ENCODE data around the gene TIMM44.

TIMM44 gene

DNA sequence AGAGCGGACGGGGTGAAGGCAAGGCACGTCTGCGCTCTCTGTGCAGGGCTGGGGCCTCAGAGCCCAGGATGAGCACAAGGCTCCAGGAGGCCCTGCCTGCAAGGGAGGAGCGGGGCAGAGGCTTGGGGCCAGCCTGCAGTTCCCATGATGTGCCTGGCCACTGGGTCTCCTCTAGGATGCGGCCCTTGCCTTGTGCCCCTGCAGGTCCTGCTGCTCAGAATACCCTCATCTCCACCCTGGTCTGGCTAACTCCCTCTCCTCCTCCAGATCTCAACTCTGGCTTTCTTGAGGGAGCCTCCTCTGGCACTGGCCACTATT is 34.2 kb upstream of the TIMM44 start:
- H3K27me3 ChIP-seq (ENCODE audit: control insufficient read depth, insufficient read depth, low read length, poor library complexity, severe bottlenecking), result no peaks in the 10 kb centered on the region
- no peaks in the 10 kb centered on the region for H3K9me3 ChIP-seq (ENCODE audit: control insufficient read depth, low read length)
- peaks cover 75% of the 10 kb centered on the region for H3K36me3 ChIP-seq (ENCODE audit: control insufficient read depth, insufficient read depth, low read length)
- WGBS, 2 experiments, result 95 to 96% methylated on average over 6 of the region's 6 CpGs
- H3K4me1 ChIP-seq (ENCODE audit: control insufficient read depth, insufficient read depth, low read length), result no peaks in the 10 kb centered on the region
- no peak overlapping the region for H3K4me3 ChIP-seq (ENCODE audit: insufficient read depth, low read depth, low read length)
- H3K27ac ChIP-seq (ENCODE audit: insufficient read depth, low read depth, low read length, poor library complexity, severe bottlenecking), result no peak overlapping the region

DNA sequence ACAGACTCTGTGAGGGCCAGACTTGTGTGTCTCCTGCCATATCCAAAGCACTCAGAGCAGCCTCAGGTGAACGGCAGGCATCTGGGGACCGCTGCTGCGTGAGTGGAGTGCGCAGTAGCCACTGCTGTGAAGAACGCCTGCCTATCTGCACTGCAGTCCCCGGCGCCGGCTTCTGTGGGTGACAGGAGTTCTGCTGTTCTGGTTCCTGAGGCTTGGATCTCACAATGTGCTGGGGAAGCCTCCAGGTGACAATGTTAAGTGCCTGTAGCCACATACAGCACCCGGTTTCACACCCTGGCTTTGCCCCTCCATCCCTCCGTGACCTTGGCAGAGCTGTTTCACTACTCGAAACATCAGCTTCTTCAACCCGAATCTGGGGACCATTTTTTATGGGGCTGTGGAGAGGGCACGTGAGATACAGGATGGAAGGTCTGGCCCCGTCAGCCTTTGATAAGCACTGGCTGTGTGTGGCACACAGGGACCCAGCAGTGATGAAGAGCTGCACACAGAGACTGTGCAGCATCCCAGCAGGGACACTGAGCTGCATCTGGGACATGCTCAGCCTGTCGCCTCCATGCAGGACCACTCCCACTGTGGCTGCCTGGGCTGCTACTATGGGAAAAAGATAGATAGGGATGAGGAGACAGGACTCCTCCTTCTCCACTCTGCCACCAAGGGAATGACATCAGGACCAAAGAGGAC is 33.7 kb upstream of the TIMM44 start:
- H3K36me3 ChIP-seq (ENCODE audit: control insufficient read depth, insufficient read depth, low read length), result peaks cover 74% of the 10 kb centered on the region
- no peak overlapping the region for H3K4me3 ChIP-seq (ENCODE audit: insufficient read depth, low read depth, low read length)
- no peaks in the 10 kb centered on the region for H3K4me1 ChIP-seq (ENCODE audit: control insufficient read depth, insufficient read depth, low read length)
- no peak overlapping the region for H3K27ac ChIP-seq (ENCODE audit: insufficient read depth, low read depth, low read length, poor library complexity, severe bottlenecking)
- 96% methylated on average over 15 of the region's 15 CpGs for WGBS, 2 experiments
- H3K9me3 ChIP-seq (ENCODE audit: control insufficient read depth, low read length), result no peaks in the 10 kb centered on the region
- no peaks in the 10 kb centered on the region for H3K27me3 ChIP-seq (ENCODE audit: control insufficient read depth, insufficient read depth, low read length, poor library complexity, severe bottlenecking)

DNA sequence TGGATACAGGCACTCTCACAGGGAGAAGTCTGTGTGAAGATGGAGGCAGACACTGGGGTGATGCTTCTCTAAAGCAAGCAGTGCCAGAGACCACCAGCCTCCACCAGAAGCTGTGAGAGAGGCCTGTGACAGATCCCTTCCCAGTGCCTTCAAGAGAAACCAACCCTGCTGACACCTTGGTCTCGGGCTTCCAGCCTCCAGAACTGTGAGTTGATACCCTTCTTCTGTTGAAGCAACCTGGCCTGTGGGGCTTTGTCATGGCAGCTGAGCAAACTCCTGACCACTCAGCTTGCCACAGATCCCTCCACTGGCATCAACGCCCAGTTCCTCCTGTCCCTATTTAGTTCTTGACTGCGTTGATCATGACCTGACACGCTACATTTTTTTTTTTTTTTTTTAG is 33.0 kb upstream of the TIMM44 start:
- Histone ChIP-seq H3K4me3 (ENCODE audit: insufficient read depth, low read depth, low read length) (no peak overlapping the region), H3K4me1 (ENCODE audit: control insufficient read depth, insufficient read depth, low read length) (no peaks in the 10 kb centered on the region), H3K27ac (ENCODE audit: insufficient read depth, low read depth, low read length, poor library complexity, severe bottlenecking) (no peak overlapping the region), H3K36me3 (ENCODE audit: control insufficient read depth, insufficient read depth, low read length) (peaks cover 72% of the 10 kb centered on the region), H3K27me3 (ENCODE audit: control insufficient read depth, insufficient read depth, low read length, poor library complexity, severe bottlenecking) (no peaks in the 10 kb centered on the region), H3K9me3 (ENCODE audit: control insufficient read depth, low read length) (no peaks in the 10 kb centered on the region)
- WGBS, 2 experiments, result 61 to 70% methylated on average over 4 of the region's 4 CpGs

DNA sequence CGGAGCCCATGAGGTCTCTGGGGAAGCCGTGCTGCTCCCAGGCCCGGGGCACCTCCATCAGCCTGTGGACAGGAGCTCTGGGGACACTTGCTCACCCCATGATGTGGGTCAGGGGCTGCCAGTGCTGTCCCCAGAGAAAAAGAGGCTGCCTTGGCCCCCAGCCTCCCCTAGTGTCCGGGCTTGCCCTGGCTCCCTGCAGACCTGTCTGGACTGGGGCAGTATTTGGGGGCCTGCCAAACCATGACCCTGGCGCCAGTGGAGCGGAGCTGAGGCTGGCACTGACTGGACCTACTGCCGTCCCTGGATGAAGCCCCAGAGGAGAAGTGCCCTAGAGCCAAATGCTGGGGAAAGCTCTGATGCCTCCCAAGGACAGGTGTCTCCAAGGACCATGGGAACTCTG is 31.6 kb upstream of the TIMM44 start:
- Histone ChIP-seq H3K9me3 (ENCODE audit: control insufficient read depth, low read length) (no peaks in the 10 kb centered on the region), H3K4me1 (ENCODE audit: control insufficient read depth, insufficient read depth, low read length) (no peaks in the 10 kb centered on the region), H3K27me3 (ENCODE audit: control insufficient read depth, insufficient read depth, low read length, poor library complexity, severe bottlenecking) (no peaks in the 10 kb centered on the region), H3K27ac (ENCODE audit: insufficient read depth, low read depth, low read length, poor library complexity, severe bottlenecking) (no peak overlapping the region), H3K36me3 (ENCODE audit: control insufficient read depth, insufficient read depth, low read length) (peaks cover 62% of the 10 kb centered on the region), H3K4me3 (ENCODE audit: insufficient read depth, low read depth, low read length) (no peak overlapping the region)
- 96 to 97% methylated on average over 7 of the region's 7 CpGs for WGBS, 2 experiments

DNA sequence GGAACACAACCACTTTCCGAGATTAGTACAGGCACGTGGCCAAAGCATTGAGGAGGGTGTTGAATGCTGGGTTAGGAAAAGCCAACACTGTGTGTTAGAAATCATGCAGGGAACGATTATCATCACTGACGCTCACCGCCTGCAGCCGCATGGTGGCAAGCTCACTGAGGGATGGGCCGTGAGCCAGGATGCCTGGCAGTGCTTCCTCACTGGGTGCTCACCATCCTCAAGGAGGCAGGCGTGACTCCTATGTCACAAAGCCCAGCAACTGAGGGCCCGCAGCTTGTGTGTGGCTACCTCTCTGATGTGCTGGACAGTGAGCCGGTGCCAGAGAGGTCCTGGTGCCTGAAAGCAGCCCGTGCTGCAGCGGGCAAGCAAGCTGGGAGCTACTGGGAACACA is 30.4 kb upstream of the TIMM44 start:
- H3K4me1 ChIP-seq (ENCODE audit: control insufficient read depth, insufficient read depth, low read length), result no peaks in the 10 kb centered on the region
- H3K4me3 ChIP-seq (ENCODE audit: insufficient read depth, low read depth, low read length), result no peak overlapping the region
- H3K27ac ChIP-seq (ENCODE audit: insufficient read depth, low read depth, low read length, poor library complexity, severe bottlenecking), result no peak overlapping the region
- no peaks in the 10 kb centered on the region for H3K9me3 ChIP-seq (ENCODE audit: control insufficient read depth, low read length)
- 98% methylated on average over 12 of the region's 12 CpGs for WGBS, 2 experiments
- no peaks in the 10 kb centered on the region for H3K27me3 ChIP-seq (ENCODE audit: control insufficient read depth, insufficient read depth, low read length, poor library complexity, severe bottlenecking)
- peaks cover 56% of the 10 kb centered on the region for H3K36me3 ChIP-seq (ENCODE audit: control insufficient read depth, insufficient read depth, low read length)

DNA sequence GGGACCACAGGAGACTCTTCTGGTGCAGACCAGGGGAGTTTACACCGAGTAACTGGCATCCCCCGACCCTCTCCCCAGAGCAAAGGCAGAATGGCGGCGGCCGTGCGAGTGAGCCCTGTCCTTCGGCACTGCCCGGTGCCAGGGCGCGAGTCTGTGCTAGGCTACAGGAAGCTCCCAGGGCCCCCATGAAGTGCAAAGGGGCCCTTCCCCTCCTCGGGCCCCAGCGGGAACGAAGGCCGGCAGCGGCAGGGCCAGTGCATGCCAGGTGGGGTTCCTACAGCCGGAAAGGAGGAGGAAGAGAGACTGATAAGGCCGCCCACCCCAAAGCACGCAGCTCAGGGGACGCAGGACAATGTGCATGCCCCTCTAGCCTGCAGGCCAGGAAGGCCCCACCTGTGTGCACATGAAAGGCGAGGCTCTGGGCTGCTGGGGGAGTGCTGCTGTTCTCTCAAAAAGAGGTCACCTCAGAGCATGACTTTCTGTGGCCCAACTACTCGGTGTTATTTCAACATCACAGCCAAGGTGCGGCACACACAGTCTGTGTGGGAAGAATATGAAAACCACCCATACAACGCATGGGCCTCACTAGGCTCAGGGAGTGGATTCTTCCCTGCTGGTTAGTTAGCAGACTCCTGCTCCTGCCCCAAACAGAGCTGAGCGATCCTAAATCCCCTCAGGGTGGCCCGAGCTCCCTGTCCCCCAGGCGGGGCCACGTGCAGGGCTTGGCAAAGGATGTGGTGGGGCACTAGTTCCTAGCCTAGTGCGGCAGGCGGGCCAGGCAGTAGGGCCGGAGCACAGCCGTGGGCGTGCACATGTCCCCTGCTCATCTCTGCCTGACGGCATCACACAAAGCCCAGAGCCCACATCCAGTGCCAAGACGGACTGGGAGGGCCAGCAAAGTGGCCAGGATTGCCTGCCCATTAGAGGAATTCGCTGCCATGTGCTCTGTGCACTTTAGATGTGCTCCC is 28.4 kb upstream of the TIMM44 start:
- WGBS, 2 experiments, result 94 to 95% methylated on average over 35 of the region's 35 CpGs
- no peaks in the 10 kb centered on the region for H3K4me1 ChIP-seq (ENCODE audit: control insufficient read depth, insufficient read depth, low read length)
- H3K36me3 ChIP-seq (ENCODE audit: control insufficient read depth, insufficient read depth, low read length), result peaks cover 60% of the 10 kb centered on the region
- no peak overlapping the region for H3K4me3 ChIP-seq (ENCODE audit: insufficient read depth, low read depth, low read length)
- H3K27ac ChIP-seq (ENCODE audit: insufficient read depth, low read depth, low read length, poor library complexity, severe bottlenecking), result no peak overlapping the region
- H3K27me3 ChIP-seq (ENCODE audit: control insufficient read depth, insufficient read depth, low read length, poor library complexity, severe bottlenecking), result no peaks in the 10 kb centered on the region
- no peaks in the 10 kb centered on the region for H3K9me3 ChIP-seq (ENCODE audit: control insufficient read depth, low read length)

DNA sequence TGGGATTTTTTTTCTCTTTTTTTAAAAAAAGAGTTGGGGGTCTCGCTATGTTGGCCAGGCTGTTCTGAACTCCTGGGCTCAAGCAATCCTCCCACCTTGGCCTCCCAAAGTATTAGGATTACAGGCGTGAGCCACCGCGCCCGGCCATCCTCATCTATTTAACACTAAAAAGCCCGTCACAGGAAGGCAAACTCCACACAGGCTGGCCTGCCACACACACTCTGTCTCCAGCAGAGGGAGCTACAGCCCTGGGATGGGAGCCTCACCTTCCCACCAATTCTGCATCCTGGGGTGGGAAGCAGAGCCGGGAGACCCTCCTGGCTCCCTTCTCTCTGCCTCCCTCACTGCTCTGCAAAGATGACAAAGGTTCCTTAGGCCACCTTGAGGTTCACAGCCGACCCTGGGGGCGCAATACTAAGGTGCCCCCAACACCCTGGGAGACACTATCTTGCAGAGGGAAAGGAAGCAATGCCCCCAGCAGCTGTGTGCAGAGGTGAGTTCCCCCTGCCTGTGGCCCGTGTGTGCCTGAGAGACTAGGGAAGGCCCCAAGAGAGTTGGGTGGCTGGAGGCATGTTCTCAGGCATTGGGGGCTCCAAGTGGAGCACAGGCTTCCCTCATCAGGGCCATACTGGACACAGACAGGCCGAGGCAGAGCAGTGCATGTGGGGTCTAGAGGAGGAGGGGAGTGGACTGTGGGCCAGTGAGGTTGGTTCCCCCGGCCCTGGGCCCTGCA is 27.4 kb upstream of the TIMM44 start:
- H3K4me1 ChIP-seq (ENCODE audit: control insufficient read depth, insufficient read depth, low read length), result no peaks in the 10 kb centered on the region
- no peaks in the 10 kb centered on the region for H3K27me3 ChIP-seq (ENCODE audit: control insufficient read depth, insufficient read depth, low read length, poor library complexity, severe bottlenecking)
- H3K4me3 ChIP-seq (ENCODE audit: insufficient read depth, low read depth, low read length), result no peak overlapping the region
- H3K36me3 ChIP-seq (ENCODE audit: control insufficient read depth, insufficient read depth, low read length), result peaks cover 68% of the 10 kb centered on the region
- WGBS, 2 experiments, result 79 to 82% methylated on average over 12 of the region's 12 CpGs
- H3K9me3 ChIP-seq (ENCODE audit: control insufficient read depth, low read length), result no peaks in the 10 kb centered on the region
- H3K27ac ChIP-seq (ENCODE audit: insufficient read depth, low read depth, low read length, poor library complexity, severe bottlenecking), result no peak overlapping the region

DNA sequence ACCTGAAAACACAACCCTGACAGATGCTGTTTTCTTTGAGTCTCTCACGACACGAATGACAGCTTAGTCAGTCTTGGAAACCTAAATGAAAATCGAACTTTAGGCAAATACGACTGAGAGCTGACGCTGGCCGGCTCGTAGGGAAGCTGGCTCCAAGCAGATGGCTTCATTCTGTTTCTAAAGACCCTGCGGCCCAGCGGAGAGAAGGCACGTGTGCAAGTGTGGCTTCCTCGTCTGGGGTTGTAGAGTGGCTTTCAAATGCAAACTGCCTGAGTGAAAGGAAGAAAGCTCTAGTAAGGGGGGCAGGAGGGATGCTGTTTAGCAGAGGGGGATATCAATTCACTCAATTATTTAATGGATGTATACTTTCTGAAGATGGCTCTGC is 26.1 kb upstream of the TIMM44 start:
- Histone ChIP-seq H3K4me3 (ENCODE audit: insufficient read depth, low read depth, low read length) (no peak overlapping the region), H3K27ac (ENCODE audit: insufficient read depth, low read depth, low read length, poor library complexity, severe bottlenecking) (no peak overlapping the region), H3K9me3 (ENCODE audit: control insufficient read depth, low read length) (no peaks in the 10 kb centered on the region), H3K4me1 (ENCODE audit: control insufficient read depth, insufficient read depth, low read length) (no peaks in the 10 kb centered on the region), H3K27me3 (ENCODE audit: control insufficient read depth, insufficient read depth, low read length, poor library complexity, severe bottlenecking) (no peaks in the 10 kb centered on the region), H3K36me3 (ENCODE audit: control insufficient read depth, insufficient read depth, low read length) (peaks cover 65% of the 10 kb centered on the region)
- WGBS, 2 experiments, result 36 to 44% methylated on average over 11 of the region's 11 CpGs

DNA sequence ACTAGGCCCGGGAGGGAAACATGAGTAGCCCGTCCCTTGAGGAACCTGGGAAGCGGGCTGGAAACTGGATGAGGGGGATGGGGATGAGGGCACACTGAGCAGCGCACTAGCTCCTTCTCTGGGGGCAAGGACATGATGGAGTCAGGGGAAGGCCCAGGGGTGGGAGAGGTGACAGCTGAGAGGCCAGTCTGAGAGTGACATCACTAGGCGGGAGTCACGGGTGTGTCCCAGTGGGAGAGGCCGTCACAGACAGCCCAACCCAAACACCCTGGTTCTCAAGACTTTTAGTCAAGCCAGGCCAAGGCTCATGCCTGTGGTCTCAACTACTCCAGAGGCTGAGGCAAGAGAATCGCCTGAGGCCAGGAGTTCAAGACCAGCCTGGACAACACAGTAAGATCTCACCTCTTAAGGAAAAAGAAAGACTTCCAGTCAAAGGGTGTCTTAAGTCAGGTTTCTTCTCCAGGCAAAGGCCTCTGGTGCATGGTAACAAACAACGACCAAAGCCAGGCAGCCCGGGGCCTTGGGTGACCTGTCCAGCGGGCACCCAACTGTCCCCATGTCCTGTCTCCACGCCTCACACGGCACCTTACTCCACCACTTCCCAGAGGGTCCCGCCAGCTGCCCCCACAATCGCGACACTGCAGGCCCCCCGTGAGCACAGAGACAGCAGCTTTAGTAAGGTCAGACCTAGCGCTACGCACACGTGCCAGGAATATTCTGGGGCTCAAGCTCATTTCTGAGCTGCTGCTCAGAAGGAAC is 25.5 kb upstream of the TIMM44 start:
- Histone ChIP-seq H3K27me3 (ENCODE audit: control insufficient read depth, insufficient read depth, low read length, poor library complexity, severe bottlenecking) (no peaks in the 10 kb centered on the region), H3K9me3 (ENCODE audit: control insufficient read depth, low read length) (no peaks in the 10 kb centered on the region), H3K4me1 (ENCODE audit: control insufficient read depth, insufficient read depth, low read length) (no peaks in the 10 kb centered on the region), H3K36me3 (ENCODE audit: control insufficient read depth, insufficient read depth, low read length) (peaks cover 63% of the 10 kb centered on the region), H3K4me3 (ENCODE audit: insufficient read depth, low read depth, low read length) (no peak overlapping the region), H3K27ac (ENCODE audit: insufficient read depth, low read depth, low read length, poor library complexity, severe bottlenecking) (no peak overlapping the region)
- WGBS, 2 experiments, result 91% methylated on average over 20 of the region's 20 CpGs
